Middle frontal gyrus (tissue), 1 donor: ENCODE results near the gene GSE1.

Experiments used
- DNase-seq: peaks from one replicate; pipeline ENCODE4 v3.0.0-alpha.2; 2015; ENCODE audit warnings: low spot score; ENCODE audit errors: extremely low spot score

GSE1 gene

DNA sequence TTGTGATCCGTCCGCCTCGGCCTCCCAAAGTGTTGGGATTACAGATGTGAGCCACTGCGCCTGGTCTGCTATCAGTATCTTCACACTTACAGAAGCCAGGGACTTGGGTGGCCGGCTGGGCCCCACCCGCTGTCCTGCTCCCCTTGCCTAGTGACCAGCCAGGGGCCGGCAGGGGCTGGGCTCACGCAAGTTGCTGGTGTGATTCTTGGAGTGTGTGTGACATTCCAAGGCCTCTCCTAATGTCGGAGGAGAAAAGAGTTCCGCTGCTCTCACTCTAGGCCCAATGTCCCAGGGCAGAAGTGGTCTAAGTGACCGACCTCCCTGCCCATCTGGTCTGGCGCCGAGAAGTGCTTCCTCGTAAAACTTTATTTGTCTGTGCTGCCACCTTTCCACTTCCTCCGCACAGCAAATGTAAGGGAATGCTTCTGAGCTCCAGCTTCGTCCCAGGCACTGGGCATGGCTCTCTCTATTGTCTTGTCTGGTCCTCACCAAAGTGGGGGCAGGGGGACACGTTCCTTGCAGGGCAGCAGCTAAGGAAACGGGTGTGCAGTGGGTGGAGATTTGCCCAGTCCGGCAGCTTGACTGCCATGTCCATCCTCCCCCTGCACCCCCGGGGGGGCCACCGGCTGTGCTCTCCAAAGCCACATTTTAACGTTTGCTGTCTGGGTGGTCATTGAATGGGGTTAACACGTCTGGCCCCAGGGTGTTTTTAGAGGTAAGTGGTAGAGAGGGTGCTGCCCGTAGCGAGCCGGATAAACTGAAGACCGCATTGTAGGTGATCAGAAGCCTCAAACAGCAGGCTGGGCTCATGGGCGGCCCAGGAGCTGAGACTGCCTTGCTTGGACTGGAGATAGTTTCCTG, 7.8 kb upstream of the GSE1 start:
- no peak for DNase-seq

- no peak for DNase-seq
These were observed 6.9 kb upstream of the GSE1 start for GRCh38 chr16:85605912-85606841.

DNA sequence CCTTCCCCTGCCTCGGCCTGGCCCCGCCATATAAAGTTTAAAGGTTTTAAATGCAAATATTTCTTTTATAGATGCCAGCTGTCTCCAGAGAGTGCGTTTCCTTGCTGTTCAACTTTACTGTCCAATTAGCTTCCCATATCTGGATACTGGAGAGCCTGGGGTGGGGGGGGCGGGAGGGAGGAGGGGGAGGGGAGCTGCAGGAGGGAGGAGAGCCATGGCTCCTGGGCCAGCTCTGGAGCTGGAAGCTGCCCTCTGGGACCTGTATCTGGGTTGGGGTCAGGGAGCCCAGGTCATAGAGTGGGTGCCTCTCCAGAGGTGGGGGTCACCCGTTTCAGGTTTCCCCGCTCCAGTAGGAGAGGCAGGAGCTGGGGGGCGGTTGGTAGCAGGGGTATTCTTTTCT, 6.2 kb upstream of the GSE1 start:
- DNase-seq: no peak

DNA sequence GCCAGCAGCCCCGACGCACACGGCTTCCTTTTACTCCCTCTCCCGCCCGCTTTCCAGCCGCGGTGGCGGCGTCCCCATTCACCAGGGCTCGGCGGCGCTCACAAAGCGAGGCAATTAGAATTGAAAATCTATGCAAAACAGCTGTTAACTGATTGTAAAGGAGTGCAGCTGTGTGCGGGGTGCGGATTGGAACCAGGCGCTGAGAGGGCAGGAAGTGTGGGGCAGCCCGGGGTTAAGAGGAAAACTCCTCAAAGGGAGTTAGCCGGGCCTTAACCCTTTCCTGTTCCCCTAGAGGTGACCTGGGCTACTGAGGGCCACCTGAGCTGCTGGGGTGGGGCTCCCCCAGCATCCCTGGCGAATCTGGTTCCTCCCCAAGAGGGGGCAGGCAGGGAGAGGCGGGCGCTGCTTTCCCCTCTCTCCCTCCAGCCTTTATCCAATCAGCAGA, 5.8 kb upstream of the GSE1 start:
- no peak for DNase-seq

- no peak for DNase-seq
These were observed 5.2 kb upstream of the GSE1 start for GRCh38 chr16:85607796-85608514.

- DNase-seq: no peak
These were observed 4.6 kb upstream of the GSE1 start for GRCh38 chr16:85608515-85608885.

- no peak for DNase-seq
These were observed 4.2 kb upstream of the GSE1 start for GRCh38 chr16:85608887-85609286.

DNA sequence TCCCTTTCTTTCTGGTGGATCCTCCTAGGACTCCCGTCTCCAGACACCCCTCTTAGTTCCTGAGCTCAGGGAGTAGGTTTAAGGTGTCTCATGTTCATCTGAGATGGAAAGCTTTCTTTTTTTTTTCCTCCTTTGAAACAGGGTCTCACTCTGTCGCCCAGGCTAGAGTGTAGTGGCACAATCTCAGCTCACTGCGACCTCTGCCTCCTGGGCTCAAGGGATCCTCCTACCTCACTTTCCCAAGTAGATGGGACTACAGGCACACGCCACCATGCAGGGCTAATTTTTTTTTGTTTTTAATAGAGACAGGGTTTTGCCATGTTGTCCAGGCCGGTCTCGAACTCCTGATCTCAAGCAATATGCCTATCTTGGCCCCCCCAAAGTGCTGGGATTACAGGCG, 3.6 kb upstream of the GSE1 start:
- no peak for DNase-seq

DNA sequence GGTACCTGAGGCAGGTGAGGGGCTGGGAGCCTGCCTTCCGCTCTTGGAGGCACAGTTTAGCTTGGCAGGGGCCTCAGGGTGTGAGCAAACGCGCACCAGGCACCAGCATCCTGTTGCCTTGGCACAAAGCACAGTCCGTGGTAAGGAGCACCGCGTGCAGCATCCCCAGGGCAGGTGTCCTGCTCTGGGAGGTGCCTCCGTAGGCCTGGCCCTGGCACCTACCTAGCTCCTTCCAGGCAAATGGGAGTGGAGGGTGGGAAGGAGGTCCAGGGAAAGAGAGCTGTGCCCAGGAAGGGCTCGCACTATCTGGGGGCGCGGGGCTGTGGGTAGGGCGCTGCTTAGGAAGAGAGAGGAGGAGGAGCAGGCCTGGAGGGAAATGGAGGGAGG, 3.1 kb upstream of the GSE1 start:
- DNase-seq: no peak

GRCh38 chr16:85610446-85611193, 2.5 kb upstream of the GSE1 start:
- DNase-seq: peak; percentile 85

- DNase-seq: no peak
These were observed 2.0 kb upstream of the GSE1 start for GRCh38 chr16:85611194-85611443.

GRCh38 chr16:85611444-85612190, 1.5 kb upstream of the GSE1 start:
- peak; percentile 71 for DNase-seq

- no peak for DNase-seq
These were observed 826 bp upstream of the GSE1 start for GRCh38 chr16:85612191-85612800.

- no peak for DNase-seq
These were observed 649 bp downstream of the GSE1 start for GRCh38 chr16:85613604-85614337.

- no peak for DNase-seq
These were observed 1.4 kb downstream of the GSE1 start for GRCh38 chr16:85614338-85615013.

DNA sequence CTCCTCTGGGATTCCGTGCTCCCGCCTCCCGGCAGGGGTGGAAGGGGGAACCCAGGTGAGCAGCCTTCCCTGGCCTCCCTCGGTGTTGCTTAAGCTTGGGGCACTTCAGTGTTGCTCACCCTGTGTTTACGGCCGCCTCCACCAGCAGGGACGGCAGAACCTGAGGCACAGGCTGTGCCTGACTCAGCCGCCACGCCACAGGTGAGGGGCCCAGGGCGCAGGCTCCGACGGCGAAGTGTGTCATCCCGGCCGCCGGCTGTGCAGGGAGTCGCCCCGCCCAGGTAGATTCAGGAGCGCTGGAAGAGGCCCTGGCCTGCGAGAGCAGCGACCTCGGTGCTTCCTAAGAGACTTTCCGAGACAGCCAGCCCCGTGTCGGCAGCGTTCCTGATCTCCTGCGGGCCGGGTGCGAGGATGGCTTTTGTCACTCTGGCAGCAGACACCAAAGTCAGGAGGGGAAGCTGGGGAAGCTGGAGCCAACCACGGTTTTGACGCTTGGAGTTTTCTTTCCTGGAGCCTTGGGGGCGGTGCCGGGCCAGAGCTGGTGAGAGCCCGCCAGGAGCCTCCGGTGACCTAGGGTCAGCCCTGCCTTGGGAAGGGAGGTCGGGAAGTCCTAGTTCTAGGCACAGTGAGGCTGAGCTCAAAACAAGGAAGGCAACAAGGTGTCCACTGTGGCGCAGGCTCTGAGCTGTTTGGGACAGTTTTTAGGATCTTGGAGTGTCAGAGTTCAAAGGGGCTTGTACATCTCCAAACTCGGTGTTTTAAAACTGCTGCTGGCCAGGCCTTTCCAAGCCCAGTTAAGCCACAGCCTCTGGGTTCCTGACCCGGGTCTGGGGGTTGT, 2.1 kb downstream of the GSE1 start:
- no peak for DNase-seq

DNA sequence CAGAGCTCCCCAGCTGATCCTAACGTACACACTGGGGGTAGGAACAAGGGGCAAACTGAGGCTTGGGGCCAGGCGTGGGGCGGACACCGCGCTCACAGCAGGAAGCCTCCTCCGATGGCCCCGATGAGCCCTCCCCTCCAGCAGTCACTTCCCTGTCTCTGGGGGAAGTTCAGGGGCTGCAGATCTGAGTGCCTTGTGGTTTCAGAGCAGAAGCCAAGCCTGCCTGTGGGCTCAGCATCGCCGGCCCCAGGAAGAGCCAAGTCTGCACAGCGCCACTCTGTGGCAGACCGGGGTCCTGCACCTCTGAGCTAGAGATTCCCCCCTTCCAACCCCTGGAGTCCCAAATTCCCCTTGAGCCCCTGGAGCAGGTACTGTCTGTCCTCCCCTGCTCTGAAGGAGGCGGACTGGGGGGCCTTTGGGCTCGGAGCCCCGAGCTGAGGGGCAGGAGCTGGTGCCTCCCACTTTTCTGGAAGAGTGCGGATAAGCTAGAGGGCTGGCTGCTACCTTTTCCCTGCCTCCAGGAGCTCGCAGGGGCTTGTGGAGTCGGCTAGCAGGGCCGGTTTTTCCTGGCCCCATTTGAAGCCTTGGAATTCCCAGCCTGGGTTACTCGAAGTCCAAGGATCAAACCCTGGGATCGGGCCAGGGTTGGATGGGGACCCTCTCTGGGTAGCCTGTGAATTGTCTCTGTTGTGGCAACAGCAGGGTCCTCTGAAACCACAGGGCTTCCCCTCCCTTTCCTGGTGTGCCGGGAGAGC, 2.9 kb downstream of the GSE1 start:
- DNase-seq: peak; percentile 29
